HG02759 (cell line): Measurements from ENCODE around the gene FARP1.

Experiments
- ATAC-seq: cut with Tn5 transposase; IDR thresholded peaks from one replicate; pipeline ENCODE4 v1.9.1; 2021; ENCODE audit warnings: mild to moderate bottlenecking, moderate library complexity; ENCODE audit not compliant: unreplicated experiment

FARP1 gene

GRCh38 chr13:98452851-98453843, 310.3 kb downstream of the FARP1 start:
- ATAC-seq: no peak

DNA sequence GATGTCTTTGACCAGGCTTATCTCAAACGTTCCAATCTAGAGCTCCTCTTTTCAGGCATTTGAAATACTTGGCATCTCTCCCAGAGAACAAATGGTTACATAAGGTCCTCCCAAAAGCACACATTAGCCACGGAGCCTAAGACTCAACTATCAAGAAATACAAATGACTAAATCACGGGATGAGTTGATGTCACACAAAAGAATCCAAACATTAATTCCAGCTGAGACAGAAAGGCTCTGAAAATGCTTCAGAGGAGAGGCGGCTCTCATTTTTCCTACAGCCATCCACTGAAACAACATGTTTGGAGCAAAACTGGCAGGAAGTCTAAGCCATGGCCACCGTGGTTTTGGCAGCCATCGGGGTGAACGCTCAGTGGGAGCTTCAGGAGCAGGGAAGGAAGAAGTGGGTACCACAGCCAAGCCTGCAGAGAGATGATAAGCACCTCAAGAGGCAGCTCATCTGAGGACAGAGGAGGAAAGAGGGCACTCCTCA, 311.5 kb downstream of the FARP1 start:
- ATAC-seq: no peak

DNA sequence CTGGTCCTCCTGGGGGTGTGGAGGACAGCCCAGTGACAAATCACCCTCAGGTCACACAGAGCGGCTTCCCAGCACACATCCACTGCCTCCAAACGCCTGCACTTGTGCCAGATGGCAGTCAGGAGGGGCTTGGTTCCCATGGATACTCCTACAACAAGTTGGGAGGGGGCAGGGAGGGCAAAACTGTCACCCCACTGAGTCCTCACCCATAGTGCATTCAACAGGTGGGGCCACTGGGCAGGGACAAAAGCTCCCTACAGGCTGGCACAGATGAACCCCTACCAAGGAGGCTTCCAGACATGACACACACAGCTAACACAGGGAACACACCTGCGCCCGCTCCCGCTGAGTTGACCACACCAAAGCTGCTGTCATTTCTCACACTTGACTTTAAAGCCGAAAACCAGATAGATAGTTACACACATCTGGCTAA, 313.5 kb downstream of the FARP1 start:
- no peak for ATAC-seq

- no peak for ATAC-seq
Measured at GRCh38 chr13:98457053-98457452, 314.2 kb downstream of the FARP1 start.

DNA sequence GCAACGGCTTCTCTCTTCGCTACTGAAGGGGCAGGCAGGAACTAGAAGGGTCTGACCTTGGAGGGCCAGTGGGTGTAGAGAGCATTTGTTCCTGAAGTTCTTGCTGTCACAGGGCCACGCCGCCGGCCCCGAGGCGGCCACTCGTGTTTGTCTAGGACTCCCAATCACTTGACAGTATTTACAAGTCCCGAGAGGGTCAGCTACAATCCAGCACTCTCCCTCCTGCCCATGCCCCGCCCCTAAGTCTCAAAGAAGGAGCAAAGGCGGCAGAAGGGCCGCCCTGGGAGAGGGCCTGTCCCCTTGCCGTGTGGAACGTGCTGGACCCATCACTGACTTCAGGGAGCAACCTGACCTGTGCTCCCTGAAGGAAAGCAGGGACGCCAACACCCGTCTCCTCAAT, 315.5 kb downstream of the FARP1 start:
- ATAC-seq: no peak

- ATAC-seq: no peak
Measured at GRCh38 chr13:98459171-98459681, 316.3 kb downstream of the FARP1 start.

DNA sequence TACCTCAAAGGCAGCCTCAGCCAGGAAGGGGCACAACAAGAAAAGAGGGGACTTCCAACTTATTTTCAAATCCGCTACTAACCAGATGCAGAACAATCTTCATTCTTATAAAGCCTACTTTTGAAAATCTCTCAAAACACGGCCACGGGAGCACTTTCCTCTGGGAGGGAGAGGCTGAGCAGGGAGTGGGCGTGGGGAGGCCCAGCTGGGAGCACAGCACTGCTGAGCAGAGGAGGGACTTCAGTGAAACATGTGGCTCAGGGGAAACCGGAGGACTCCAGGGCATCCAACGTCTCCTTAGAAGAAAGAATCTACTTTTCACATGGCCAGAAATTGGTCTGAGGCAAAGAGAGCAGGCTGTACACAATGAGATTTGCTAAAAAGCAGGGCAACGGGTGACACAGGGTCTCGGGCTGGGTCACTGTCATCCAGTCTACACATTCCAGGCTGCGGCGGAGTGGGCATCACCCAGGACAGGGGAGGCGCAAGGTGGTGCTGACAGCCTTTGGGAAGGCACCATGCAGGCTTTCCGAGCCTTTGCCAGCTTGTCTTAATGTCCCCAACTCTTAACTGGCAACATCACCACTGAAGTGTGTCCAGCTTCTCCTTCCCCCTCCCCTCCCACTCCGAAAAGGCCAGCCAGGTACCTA, 317.0 kb downstream of the FARP1 start:
- no peak for ATAC-seq

- ATAC-seq: no peak
Measured at GRCh38 chr13:98460516-98460915, 317.6 kb downstream of the FARP1 start.

GRCh38 chr13:98461486-98462240, 318.8 kb downstream of the FARP1 start:
- ATAC-seq: no peak

GRCh38 chr13:98462241-98462882, 319.5 kb downstream of the FARP1 start:
- ATAC-seq: no peak

GRCh38 chr13:98462946-98463345, 320.1 kb downstream of the FARP1 start:
- ATAC-seq: no peak

DNA sequence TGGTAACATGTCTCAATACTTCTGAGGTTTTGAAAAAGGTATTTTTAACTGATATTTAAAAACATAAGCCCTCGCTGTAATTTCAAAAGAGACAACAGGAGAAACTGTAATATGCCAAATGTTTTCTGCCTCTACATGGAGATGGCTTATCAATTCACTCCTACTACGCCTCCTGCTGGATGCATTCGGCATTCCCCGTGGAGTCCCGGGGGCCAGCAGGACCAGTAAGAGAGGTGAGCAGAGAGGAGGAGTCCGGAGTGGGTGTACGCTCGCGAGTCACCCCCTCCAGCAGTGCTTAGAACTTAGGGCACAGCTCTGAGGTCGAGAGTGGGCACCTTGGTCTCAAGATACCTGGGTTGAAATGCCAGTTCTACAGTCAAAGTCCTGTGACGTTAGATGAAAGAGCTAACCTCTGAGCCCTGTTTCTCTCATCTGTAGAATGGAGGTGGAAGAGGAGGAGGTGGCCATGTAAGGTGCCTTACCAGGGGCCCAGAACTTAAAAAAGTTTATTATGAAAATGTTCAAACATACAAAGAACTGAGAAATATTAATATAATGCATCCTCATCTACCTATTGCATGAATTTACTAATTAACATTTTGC, 323.8 kb downstream of the FARP1 start:
- no peak for ATAC-seq

DNA sequence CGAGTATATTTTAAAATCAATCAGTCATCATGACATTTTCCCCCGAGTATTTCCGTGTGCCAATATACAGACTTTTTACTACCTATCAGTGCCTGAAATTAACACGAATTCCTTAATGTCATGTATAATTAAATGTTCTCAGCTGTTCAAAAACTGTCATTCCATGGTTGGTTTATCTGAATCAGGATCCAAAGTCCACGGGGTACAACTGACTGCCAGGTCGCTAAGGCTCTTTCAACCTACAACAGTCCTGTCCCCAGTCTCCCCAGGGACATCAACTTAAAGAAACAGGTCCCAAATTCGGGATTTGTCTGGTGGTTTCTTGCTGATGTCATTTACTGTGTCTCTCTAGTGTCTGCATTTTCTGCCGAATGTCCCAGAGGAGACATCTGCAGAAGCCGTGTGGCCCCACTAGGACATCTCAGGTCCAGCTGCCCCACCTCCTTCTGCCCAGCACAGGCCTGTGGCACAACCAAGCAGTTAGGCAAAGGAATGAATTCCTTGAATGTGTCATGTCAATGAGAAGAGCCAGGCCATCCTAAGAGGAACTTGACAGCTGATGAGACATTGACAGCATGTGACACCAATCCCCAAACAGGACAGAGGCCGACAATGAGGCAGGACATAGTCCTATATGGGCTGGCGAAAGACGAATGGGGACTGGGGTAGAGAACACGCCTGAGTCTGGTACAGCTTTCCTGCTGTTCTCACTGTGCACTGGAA, 324.5 kb downstream of the FARP1 start:
- no peak for ATAC-seq

GRCh38 chr13:98468361-98468760, 325.5 kb downstream of the FARP1 start:
- ATAC-seq: no peak

DNA sequence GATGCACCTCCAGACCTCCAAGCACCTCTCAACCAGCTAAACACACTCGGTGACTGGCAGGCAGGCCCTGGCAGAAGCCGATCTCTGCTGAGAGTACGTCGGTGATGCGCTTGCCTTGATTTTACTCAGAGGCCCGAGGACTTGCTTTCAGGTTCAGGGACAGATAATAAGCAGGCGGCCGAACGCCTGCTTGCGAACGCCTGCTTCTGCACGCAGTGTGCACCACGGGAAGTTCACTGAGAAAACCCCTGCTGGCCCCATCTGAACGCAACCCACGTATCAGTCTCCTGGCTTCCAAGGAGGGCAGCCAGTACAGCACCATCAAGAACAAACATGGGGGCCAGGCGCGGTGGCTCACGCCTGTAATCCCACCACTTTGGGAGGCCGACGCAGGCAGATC, 326.0 kb downstream of the FARP1 start:
- no peak for ATAC-seq

DNA sequence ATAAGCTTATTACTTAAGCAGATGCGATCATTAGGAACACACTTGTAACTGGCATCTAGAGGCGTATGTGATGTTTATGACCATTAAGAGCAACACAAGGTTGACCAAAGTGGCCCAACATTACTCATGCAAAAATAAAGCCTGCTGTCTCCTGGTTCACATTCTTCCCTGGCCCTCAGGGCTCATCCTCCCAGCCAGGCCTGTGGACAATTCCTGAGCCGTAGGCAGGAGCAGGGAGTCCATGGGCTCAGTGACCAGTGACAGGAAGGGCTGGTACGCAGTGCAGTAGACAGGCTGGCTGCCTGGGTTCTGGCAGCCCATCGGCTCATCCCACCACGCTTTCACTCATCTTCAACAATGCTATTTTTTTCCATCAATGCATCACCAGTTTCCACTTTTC, 328.0 kb downstream of the FARP1 start:
- ATAC-seq: no peak

- no peak for ATAC-seq
Measured at GRCh38 chr13:98471934-98472333, 329.0 kb downstream of the FARP1 start.

DNA sequence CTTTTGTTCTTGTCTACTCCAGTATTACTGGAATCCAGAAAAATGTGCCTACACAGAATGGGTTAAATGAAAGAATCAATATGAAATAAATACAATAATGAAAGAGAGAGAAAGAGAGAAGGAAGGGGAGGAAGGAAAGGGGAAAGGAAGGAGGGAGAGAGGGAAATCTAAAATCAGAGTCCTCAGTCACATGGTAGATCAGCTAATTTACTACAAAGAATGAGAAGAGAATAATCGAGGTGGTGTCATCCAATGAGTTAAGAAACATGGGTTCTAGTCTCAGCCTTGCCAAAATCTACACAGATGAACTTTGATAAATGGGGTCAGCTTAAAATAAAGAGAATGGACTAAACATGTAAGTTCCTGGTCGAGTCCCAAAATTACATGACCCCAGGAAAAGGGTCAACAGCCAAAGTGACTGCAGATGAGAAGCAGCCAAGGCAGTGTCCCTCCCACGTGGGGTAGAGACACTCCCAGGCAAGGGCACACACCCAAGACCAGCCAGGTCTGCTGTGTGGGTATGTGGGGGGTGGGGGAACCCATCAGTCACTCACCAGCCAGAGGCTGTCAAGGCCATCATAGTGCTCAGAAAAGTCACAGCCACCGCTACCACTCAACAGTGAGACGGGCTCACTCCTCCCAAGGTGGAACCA, 330.4 kb downstream of the FARP1 start:
- no peak for ATAC-seq

DNA sequence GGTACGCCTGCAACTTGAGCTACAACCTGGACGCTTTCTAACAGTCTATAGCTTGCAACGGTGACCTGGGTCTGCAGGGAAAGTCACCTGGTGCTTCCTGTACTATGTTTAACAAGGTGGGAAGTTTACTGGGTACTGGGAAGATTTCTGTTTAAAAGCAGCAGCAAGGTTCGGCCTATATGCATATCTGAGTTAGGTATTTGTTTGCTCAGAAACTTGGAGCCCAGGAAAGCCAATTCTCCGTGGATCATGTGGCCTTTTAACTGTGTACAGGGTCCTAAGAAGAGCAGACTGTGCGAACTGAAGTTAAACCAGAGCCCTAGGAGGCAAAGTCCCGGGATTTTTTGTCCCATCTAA, 330.9 kb downstream of the FARP1 start:
- ATAC-seq: no peak
